Endothelial cell of umbilical vein (primary cell): ENCODE results near the gene GCNT2. TPM values are rescaled to one million over a fixed set of nuclear protein-coding genes. Genes with fewer than 3 reads are reported as not detected.
A peak's percentile ranks its signal among the peaks of the same experiment; 100 is the strongest.
"Not testable (repeated sequence)": the region's sequence is repeated elsewhere in the genome, so short reads cannot be mapped to it uniquely, and the experiment has no call there.

ENCODE experiments used
- BruUV-seq: library from RNA; stranded (reverse); fragments of 400-500 nt; replicated peaks from 2 replicates; lab custom pipeline; 2021; lab: Mats Ljungman, UMichigan
- CTCF ChIA-PET: fragments of 300-600, 350-600 bp; sonication (Branson Sonifier 250); formaldehyde crosslinking; loops from one replicate; lab custom pipeline; 2021; ENCODE audit warnings: antibody characterized with exemption, inconsistent platforms; lab: Charles Lee
- POLR2A ChIA-PET: fragments of 300-600, 350-600 bp; sonication (Branson Sonifier 250); formaldehyde crosslinking; loops from one replicate; lab custom pipeline; 2021; ENCODE audit warnings: antibody characterized with exemption, inconsistent platforms; lab: Charles Lee
- DNase-seq: peaks from one replicate; pipeline ENCODE4 v3.0.0-alpha.2; 2011; ENCODE audit warnings: low read depth, low spot score
- FAIRE-seq: peaks from 2 replicates; lab custom pipeline; 2011; peaks lifted over from hg19 to GRCh38; lab: Jason Lieb, UNC
- H2AFZ ChIP-seq: 2 replicates; pipeline ENCODE4 v1.6.0; 2012; ENCODE audit warnings: low read depth, low read length, control low read depth, inconsistent platforms
- H3K27ac ChIP-seq: 2 replicates; pipeline ENCODE4 v1.5.1; 2011; ENCODE audit warnings: low read depth, mild to moderate bottlenecking, control low read depth, low read length, moderate library complexity; ENCODE audit not compliant: insufficient read depth
- H3K27me3 ChIP-seq, 2 experiments: 2 replicates each; pipeline versions ENCODE4 v1.6.0 to v1.6.1; 2011; ENCODE audit warnings: low read length in 2 of 2, mixed read lengths in 1 of 2; ENCODE audit not compliant: control insufficient read depth in 2 of 2, insufficient read depth in 2 of 2
- H3K36me3 ChIP-seq, 2 experiments: 2 replicates in 1 of 2; 3 replicates in 1 of 2; pipeline ENCODE4 v1.5.1; 2011; ENCODE audit warnings: low read length in 2 of 2, mild to moderate bottlenecking in 1 of 2, moderate library complexity in 1 of 2; ENCODE audit not compliant: control insufficient read depth in 2 of 2, insufficient read depth in 2 of 2; ENCODE audit errors: extremely low read depth in 1 of 2
- H3K4me1 ChIP-seq: 3 replicates; pipeline ENCODE4 v1.5.1; 2011; ENCODE audit warnings: mild to moderate bottlenecking, low read length; ENCODE audit not compliant: control insufficient read depth, insufficient read depth; ENCODE audit errors: extremely low read depth
- H3K4me2 ChIP-seq: 2 replicates; pipeline ENCODE4 v1.6.1; 2011; ENCODE audit warnings: low read length, control low read depth, mixed read lengths; ENCODE audit not compliant: insufficient read depth
- H3K4me3 ChIP-seq, 3 experiments: fragments of 200-600 bp in 1 of 3; sonication (generic), shearing (Covaris generic) in 1 of 3; replicated peaks in 1 of 3; 2 replicates each; pipeline ENCODE4 v1.5.1; 2011 to 2016; ENCODE audit warnings: control low read depth in 3 of 3, low read length in 3 of 3, mild to moderate bottlenecking in 2 of 3, inconsistent platforms in 1 of 3, low read depth in 1 of 3, moderate library complexity in 1 of 3; ENCODE audit not compliant: insufficient read depth in 1 of 3
- H3K79me2 ChIP-seq: 2 replicates; pipeline ENCODE4 v1.6.0; 2012; ENCODE audit warnings: low read length, inconsistent platforms; ENCODE audit not compliant: control insufficient read depth, insufficient read depth
- H3K9ac ChIP-seq: replicated peaks from 2 replicates; pipeline ENCODE3; 2011; ENCODE audit warnings: low read length, control low read depth; ENCODE audit not compliant: insufficient read depth; ENCODE audit errors: extremely low read depth
- H3K9me1 ChIP-seq: replicated peaks from 3 replicates; pipeline ENCODE4 v1.6.0; 2011; ENCODE audit warnings: mild to moderate bottlenecking, low read length; ENCODE audit not compliant: control insufficient read depth, insufficient read depth; ENCODE audit errors: extremely low read depth
- H3K9me3 ChIP-seq: replicated peaks from 2 replicates; pipeline ENCODE4 v1.5.1; 2012; ENCODE audit warnings: low read length, inconsistent platforms; ENCODE audit not compliant: control insufficient read depth, insufficient read depth
- H4K20me1 ChIP-seq: replicated peaks from 2 replicates; pipeline ENCODE3; 2011; ENCODE audit warnings: mild to moderate bottlenecking, low read length; ENCODE audit not compliant: control insufficient read depth, insufficient read depth; ENCODE audit errors: extremely low read depth
- EZH2 ChIP-seq: IDR thresholded peaks from 2 replicates; pipeline ENCODE4 v1.6.1; 2012; ENCODE audit warnings: borderline replicate concordance, low read depth, mild to moderate bottlenecking, moderate library complexity, low read length, inconsistent platforms; ENCODE audit not compliant: severe bottlenecking
- FOS ChIP-seq: IDR thresholded peaks from 2 replicates; pipeline ENCODE4 v1.6.1; 2011; ENCODE audit warnings: mild to moderate bottlenecking, low read length, moderate library complexity, borderline replicate concordance; ENCODE audit not compliant: insufficient read depth
- GATA2 ChIP-seq: IDR thresholded peaks from 2 replicates; pipeline ENCODE4 v1.7.0; 2011; ENCODE audit warnings: low read depth, mild to moderate bottlenecking, moderate library complexity, mixed read lengths, low read length; ENCODE audit not compliant: insufficient read length, insufficient read depth
- JUN ChIP-seq: IDR thresholded peaks from 2 replicates; pipeline ENCODE4 v1.6.1; 2011; ENCODE audit warnings: borderline replicate concordance, low read depth; ENCODE audit not compliant: insufficient read length, insufficient read depth
- POLR2AphosphoS5 ChIP-seq: IDR thresholded peaks from 2 replicates; pipeline ENCODE4 v1.6.1; 2012; ENCODE audit warnings: low read depth, mild to moderate bottlenecking, control low read depth, low read length, moderate library complexity; ENCODE audit not compliant: insufficient read depth
- dilution Hi-C: fragments of 300-500 bp; cut with MboI; formaldehyde crosslinking; loops from one replicate; pipeline ENCODE4 v1.15.0; 2019; ENCODE audit warnings: low sequenced_read_pairs; ENCODE audit not compliant: extremely low pct_ligation_motif_present
- intact Hi-C: fragments of 100-400 bp; cut with micrococcal nuclease; formaldehyde crosslinking; loops from one replicate; pipeline ENCODE4 v1.10.0; 2022
- polyA plus RNA-seq, 4 experiments: library from polyadenylated mRNA; depleted of rRNA in 3 of 4; stranded (reverse) in 3 of 4; unstranded in 1 of 4; fragments of >200 nt; gene quantifications; 2 replicates each; pipeline versions ENCODE4 v1.2.1 to v1.2.3, GENCODE V29; 2011 to 2012; ENCODE audit warnings: missing spikeins in 1 of 4
- total RNA-seq: library from RNA; stranded (reverse); gene quantifications from 2 replicates; pipeline ENCODE4 v1.2.3, GENCODE V29; 2021

The GCNT2 gene
- total and polyA plus RNA-seq, 2 donors (not counting 3 experiments of a cell fraction or from before 2014, with no cell fraction given) = 3.8 to 10.9 TPM

GRCh38 chr6:10518557-10519407 is 2.4 kb upstream of the GCNT2 start:
- Histone ChIP-seq H3K9me3 (no peaks in the 10 kb centered on the region), H4K20me1 (no peaks in the 10 kb centered on the region), H3K4me1 (peaks cover 32% of the 10 kb centered on the region), H3K27me3 (no peaks in the 10 kb centered on the region), H3K79me2 (no peaks in the 10 kb centered on the region), H3K9me1 (no peaks in the 10 kb centered on the region), H3K27ac (peak overlapping the region; percentile 57), H3K36me3 (no peaks in the 10 kb centered on the region), H3K4me2 (peak overlapping the region; percentile 61), H3K4me3 (no peak overlapping the region), H2AFZ (peak overlapping the region; percentile 46), H3K9ac (peak overlapping the region; percentile 34)
- BruUV-seq = no TSS peak
- ChIA-PET POLR2A (interaction anchor here (0.7 kb wide), 1 partner anchor 29 kb away, joined by 7 read pairs; no protein-coding TSS in a partner anchor), CTCF (no interaction called here)
- intact Hi-C loops (no loop called here), dilution Hi-C loops (no loop called here)
- TF ChIP-seq POLR2AphosphoS5 = peak; percentile 42
- TF ChIP-seq EZH2 = no peak
- TF ChIP-seq JUN = peak; percentile 68
- peak; percentile 97 for TF ChIP-seq GATA2
- TF ChIP-seq FOS = peak; percentile 48
- peak; percentile 88 for DNase-seq
- FAIRE-seq = peak; percentile 83

- DNase-seq, dilution Hi-C loops, H3K4me3 ChIP-seq, H3K27me3 ChIP-seq, CTCF ChIA-PET, H3K79me2 ChIP-seq, H4K20me1 ChIP-seq, H3K4me2 ChIP-seq, H3K9me1 ChIP-seq, FAIRE-seq, H2AFZ ChIP-seq, H3K9me3 ChIP-seq, H3K9ac ChIP-seq, BruUV-seq, intact Hi-C loops, H3K36me3 ChIP-seq: not testable (repeated sequence)
- peak overlapping the region; percentile 57 for H3K27ac ChIP-seq
- H3K4me1 ChIP-seq = peaks cover 32% of the 10 kb centered on the region
- POLR2A ChIA-PET = interaction anchor here (0.7 kb wide), 2 partner anchors 29 to 435 kb away, joined by 5 to 7 read pairs; no protein-coding TSS in a partner anchor
Measured at GRCh38 chr6:10519408-10519697, 1.8 kb upstream of the GCNT2 start.
